K562 (cell line): ENCODE data around the gene EP300. TPM values are rescaled to one million over a fixed set of nuclear protein-coding genes. Genes with fewer than 3 reads are reported as not detected.

Experiments used
- BACH1 ChIP-seq: fragments of 200-800 bp; sonication (Bioruptor generic); IDR thresholded peaks from 2 replicates; pipeline ENCODE4 v1.6.1; 2016; ENCODE audit warnings: missing genetic modification characterization, missing compliant biosample characterization
- CAMTA2 ChIP-seq: fragments of 250-450 bp; sonication (Bioruptor Pico); conservative IDR thresholded peaks from 2 replicates; pipeline ENCODE4 v1.5.1; 2022
- CHD2 ChIP-seq: IDR thresholded peaks from 2 replicates; pipeline ENCODE4 v1.6.1; 2011; ENCODE audit warnings: low read depth, low read length
- ELF1 ChIP-seq: fragments of 200-800 bp; sonication (Bioruptor generic); IDR thresholded peaks from 2 replicates; pipeline ENCODE4 v1.6.1; 2016; ENCODE audit warnings: missing genetic modification characterization, missing compliant biosample characterization
- HMGN3 ChIP-seq: IDR thresholded peaks from 2 replicates; pipeline ENCODE4 v1.6.1; 2011; ENCODE audit warnings: borderline replicate concordance, low read depth, mild to moderate bottlenecking, mixed read lengths, low read length; ENCODE audit not compliant: insufficient read length; ENCODE audit errors: extremely low read depth
- MECOM ChIP-seq: fragments of 250-450 bp; sonication (Bioruptor Pico); IDR thresholded peaks from 2 replicates; pipeline ENCODE4 v1.8.0; 2022; ENCODE audit warnings: inconsistent platforms
- PHF21A ChIP-seq: fragments of 450-650 bp; IDR thresholded peaks from 2 replicates; pipeline ENCODE4 v1.6.1; 2017; ENCODE audit warnings: low read depth, borderline replicate concordance
- STAT5B ChIP-seq: fragments of 250-450 bp; sonication (Bioruptor Pico); IDR thresholded peaks from 2 replicates; pipeline ENCODE4 v1.8.0; 2021; ENCODE audit warnings: mild to moderate bottlenecking, inconsistent platforms
- ZFP36 ChIP-seq: fragments of 150-350 bp; IDR thresholded peaks from 2 replicates; pipeline ENCODE4 v1.6.1; 2018; ENCODE audit warnings: low read length, low read depth; ENCODE audit not compliant: partially characterized antibody
- ZNF324 ChIP-seq: fragments of 250-450 bp; sonication (Bioruptor Pico); IDR thresholded peaks from 2 replicates; pipeline ENCODE4 v1.4.0; 2020; ENCODE audit warnings: mild to moderate bottlenecking
- ZNF696 ChIP-seq: fragments of 250-450 bp; sonication (Bioruptor Pico); conservative IDR thresholded peaks from 2 replicates; pipeline ENCODE4 v1.4.0; 2020; ENCODE audit warnings: mild to moderate bottlenecking, moderate library complexity
- polyA plus RNA-seq, 8 experiments: library from polyadenylated mRNA; depleted of rRNA in 4 of 8; stranded (reverse) in 5 of 8; unstranded in 3 of 8; fragments of >200 nt; fragmentation: Nextera tagmentation in 2 of 8; fragmentation: Illumina TruSeq in 1 of 8; extraction: Ambion mirVana in 2 of 8; extraction: Trizol in 1 of 8; gene quantifications; 2 replicates each; pipeline versions ENCODE4 v1.2.1 to v1.2.3, GENCODE V29; 2011 to 2014; ENCODE audit warnings: inconsistent platforms in 1 of 8, missing spikeins in 1 of 8
- total RNA-seq, 7 experiments: library from RNA; depleted of rRNA in 6 of 7; stranded (reverse); fragments of >200 nt in 6 of 7; fragmentation: Illumina TruSeq in 2 of 7; extraction: Trizol in 2 of 7; gene quantifications; 2 replicates each; pipeline versions ENCODE4 v1.2.1 to v1.2.3, GENCODE V29; 2011 to 2021; ENCODE audit warnings: low replicate concordance in 1 of 7
- TF ChIP-seq, protein P1 (sequence below): fragments of 200-800 bp; sonication (Bioruptor generic); IDR thresholded peaks from 2 replicates; pipeline ENCODE4 v1.6.1; 2017; ENCODE audit warnings: missing genetic modification characterization, missing compliant biosample characterization
- TF ChIP-seq, protein P2 (sequence below): fragments of 450-650 bp; IDR thresholded peaks from 2 replicates; pipeline ENCODE4 v1.6.1; 2016; ENCODE audit warnings: mild to moderate bottlenecking, moderate library complexity
- TF ChIP-seq, protein P3 (sequence below): fragments of 250-450 bp; sonication (Bioruptor Pico); IDR thresholded peaks from 2 replicates; pipeline ENCODE4 v1.9.0; 2021; ENCODE audit warnings: mild to moderate bottlenecking

EP300 gene
- total and polyA plus RNA-seq, 9 of the 15 experiments (the other 6 are each of a cell fraction or from before 2014, with no cell fraction given): 2.2 to 28.6 (median 10.9) TPM

DNA sequence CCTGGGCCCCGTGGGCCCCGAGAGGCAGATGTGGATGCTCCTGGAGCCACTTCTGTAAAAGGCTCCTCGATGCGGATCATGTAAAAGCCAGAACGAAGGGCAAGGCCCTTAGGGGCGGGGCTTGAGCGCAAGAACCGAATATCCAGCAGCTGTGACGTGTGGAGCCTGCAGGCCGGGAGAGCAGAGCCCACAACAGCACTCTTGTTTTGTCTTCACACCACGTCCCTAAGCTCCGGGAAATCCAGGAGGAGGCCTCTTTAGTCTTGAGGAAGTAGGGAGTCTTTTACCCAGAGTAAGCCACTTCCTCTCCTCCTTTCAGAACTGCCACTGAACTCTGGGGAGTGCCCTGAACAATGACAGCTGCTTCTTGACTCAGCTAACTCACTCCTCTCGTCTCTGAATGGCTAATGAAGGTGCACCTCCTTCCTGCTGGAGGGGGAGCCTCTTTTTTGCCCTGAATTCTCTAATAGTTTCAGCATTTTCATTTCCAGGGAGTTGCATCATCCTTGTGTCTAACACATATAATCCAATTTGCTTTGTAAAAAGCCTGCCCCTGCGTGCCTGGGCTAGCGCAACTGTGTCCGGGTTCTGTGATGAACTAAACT, 125.3 kb downstream of the EP300 start (continued):
- TF ChIP-seq, protein P1, sequence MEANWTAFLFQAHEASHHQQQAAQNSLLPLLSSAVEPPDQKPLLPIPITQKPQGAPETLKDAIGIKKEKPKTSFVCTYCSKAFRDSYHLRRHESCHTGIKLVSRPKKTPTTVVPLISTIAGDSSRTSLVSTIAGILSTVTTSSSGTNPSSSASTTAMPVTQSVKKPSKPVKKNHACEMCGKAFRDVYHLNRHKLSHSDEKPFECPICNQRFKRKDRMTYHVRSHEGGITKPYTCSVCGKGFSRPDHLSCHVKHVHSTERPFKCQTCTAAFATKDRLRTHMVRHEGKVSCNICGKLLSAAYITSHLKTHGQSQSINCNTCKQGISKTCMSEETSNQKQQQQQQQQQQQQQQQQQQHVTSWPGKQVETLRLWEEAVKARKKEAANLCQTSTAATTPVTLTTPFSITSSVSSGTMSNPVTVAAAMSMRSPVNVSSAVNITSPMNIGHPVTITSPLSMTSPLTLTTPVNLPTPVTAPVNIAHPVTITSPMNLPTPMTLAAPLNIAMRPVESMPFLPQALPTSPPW (CRISPR knock-in tag): no peak
- TF ChIP-seq, protein P2, sequence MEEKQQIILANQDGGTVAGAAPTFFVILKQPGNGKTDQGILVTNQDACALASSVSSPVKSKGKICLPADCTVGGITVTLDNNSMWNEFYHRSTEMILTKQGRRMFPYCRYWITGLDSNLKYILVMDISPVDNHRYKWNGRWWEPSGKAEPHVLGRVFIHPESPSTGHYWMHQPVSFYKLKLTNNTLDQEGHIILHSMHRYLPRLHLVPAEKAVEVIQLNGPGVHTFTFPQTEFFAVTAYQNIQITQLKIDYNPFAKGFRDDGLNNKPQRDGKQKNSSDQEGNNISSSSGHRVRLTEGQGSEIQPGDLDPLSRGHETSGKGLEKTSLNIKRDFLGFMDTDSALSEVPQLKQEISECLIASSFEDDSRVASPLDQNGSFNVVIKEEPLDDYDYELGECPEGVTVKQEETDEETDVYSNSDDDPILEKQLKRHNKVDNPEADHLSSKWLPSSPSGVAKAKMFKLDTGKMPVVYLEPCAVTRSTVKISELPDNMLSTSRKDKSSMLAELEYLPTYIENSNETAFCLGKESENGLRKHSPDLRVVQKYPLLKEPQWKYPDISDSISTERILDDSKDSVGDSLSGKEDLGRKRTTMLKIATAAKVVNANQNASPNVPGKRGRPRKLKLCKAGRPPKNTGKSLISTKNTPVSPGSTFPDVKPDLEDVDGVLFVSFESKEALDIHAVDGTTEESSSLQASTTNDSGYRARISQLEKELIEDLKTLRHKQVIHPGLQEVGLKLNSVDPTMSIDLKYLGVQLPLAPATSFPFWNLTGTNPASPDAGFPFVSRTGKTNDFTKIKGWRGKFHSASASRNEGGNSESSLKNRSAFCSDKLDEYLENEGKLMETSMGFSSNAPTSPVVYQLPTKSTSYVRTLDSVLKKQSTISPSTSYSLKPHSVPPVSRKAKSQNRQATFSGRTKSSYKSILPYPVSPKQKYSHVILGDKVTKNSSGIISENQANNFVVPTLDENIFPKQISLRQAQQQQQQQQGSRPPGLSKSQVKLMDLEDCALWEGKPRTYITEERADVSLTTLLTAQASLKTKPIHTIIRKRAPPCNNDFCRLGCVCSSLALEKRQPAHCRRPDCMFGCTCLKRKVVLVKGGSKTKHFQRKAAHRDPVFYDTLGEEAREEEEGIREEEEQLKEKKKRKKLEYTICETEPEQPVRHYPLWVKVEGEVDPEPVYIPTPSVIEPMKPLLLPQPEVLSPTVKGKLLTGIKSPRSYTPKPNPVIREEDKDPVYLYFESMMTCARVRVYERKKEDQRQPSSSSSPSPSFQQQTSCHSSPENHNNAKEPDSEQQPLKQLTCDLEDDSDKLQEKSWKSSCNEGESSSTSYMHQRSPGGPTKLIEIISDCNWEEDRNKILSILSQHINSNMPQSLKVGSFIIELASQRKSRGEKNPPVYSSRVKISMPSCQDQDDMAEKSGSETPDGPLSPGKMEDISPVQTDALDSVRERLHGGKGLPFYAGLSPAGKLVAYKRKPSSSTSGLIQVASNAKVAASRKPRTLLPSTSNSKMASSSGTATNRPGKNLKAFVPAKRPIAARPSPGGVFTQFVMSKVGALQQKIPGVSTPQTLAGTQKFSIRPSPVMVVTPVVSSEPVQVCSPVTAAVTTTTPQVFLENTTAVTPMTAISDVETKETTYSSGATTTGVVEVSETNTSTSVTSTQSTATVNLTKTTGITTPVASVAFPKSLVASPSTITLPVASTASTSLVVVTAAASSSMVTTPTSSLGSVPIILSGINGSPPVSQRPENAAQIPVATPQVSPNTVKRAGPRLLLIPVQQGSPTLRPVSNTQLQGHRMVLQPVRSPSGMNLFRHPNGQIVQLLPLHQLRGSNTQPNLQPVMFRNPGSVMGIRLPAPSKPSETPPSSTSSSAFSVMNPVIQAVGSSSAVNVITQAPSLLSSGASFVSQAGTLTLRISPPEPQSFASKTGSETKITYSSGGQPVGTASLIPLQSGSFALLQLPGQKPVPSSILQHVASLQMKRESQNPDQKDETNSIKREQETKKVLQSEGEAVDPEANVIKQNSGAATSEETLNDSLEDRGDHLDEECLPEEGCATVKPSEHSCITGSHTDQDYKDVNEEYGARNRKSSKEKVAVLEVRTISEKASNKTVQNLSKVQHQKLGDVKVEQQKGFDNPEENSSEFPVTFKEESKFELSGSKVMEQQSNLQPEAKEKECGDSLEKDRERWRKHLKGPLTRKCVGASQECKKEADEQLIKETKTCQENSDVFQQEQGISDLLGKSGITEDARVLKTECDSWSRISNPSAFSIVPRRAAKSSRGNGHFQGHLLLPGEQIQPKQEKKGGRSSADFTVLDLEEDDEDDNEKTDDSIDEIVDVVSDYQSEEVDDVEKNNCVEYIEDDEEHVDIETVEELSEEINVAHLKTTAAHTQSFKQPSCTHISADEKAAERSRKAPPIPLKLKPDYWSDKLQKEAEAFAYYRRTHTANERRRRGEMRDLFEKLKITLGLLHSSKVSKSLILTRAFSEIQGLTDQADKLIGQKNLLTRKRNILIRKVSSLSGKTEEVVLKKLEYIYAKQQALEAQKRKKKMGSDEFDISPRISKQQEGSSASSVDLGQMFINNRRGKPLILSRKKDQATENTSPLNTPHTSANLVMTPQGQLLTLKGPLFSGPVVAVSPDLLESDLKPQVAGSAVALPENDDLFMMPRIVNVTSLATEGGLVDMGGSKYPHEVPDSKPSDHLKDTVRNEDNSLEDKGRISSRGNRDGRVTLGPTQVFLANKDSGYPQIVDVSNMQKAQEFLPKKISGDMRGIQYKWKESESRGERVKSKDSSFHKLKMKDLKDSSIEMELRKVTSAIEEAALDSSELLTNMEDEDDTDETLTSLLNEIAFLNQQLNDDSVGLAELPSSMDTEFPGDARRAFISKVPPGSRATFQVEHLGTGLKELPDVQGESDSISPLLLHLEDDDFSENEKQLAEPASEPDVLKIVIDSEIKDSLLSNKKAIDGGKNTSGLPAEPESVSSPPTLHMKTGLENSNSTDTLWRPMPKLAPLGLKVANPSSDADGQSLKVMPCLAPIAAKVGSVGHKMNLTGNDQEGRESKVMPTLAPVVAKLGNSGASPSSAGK: peak; percentile 18; the same call in 1 of the 2 replicates
- TF ChIP-seq BACH1 (tag) (0 out of 2 replicates have a peak, but pooled peaks have one; percentile 31), CHD2 (no peak), ZFP36 (no peak), PHF21A (no peak), STAT5B (no peak), HMGN3 (no peak), ZNF324 (CRISPR knock-in tag) (no peak), CAMTA2 (CRISPR knock-in tag) (no peak), ELF1 (tag) (no peak), ZNF696 (CRISPR knock-in tag) (no peak), MECOM (CRISPR knock-in tag) (peak; percentile 46; the same call in 1 of the 2 replicates)
- TF ChIP-seq, protein P3, sequence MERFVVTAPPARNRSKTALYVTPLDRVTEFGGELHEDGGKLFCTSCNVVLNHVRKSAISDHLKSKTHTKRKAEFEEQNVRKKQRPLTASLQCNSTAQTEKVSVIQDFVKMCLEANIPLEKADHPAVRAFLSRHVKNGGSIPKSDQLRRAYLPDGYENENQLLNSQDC (CRISPR knock-in tag): no peak
